WERI-Rb-1 (cell line): ENCODE measurements around the gene TAPT1.

Experiments used
- DNase-seq: peaks from one replicate; pipeline ENCODE4 v3.0.0-alpha.2; 2020
- H3K27ac ChIP-seq: fragments of 250-450 bp; sonication (Bioruptor Pico); 2 replicates; pipeline ENCODE4 v1.5.1; 2020; ENCODE audit warnings: mild to moderate bottlenecking, moderate library complexity
- H3K27me3 ChIP-seq: fragments of 250-450 bp; sonication (Bioruptor Pico); 2 replicates; pipeline ENCODE4 v1.5.1; 2021; ENCODE audit warnings: mild to moderate bottlenecking, low read depth, moderate library complexity; ENCODE audit not compliant: insufficient read depth, severe bottlenecking
- H3K36me3 ChIP-seq: fragments of 250-450 bp; sonication (Bioruptor Pico); 2 replicates; pipeline ENCODE4 v1.5.1; 2020; ENCODE audit warnings: mild to moderate bottlenecking, moderate library complexity
- H3K4me3 ChIP-seq: 2 replicates; pipeline ENCODE4 v1.5.1; 2011; ENCODE audit warnings: low read depth, mild to moderate bottlenecking, control low read depth, low read length
- H3K9me3 ChIP-seq: fragments of 250-450 bp; sonication (Bioruptor Pico); 2 replicates; pipeline ENCODE4 v1.5.1; 2021; ENCODE audit warnings: mild to moderate bottlenecking, moderate library complexity; ENCODE audit not compliant: severe bottlenecking
- CTCF ChIP-seq: IDR thresholded peaks from 2 replicates; pipeline ENCODE4 v1.5.1; 2011; ENCODE audit warnings: low read depth, mild to moderate bottlenecking, control low read depth, inconsistent platforms, low read length

The TAPT1 gene

GRCh38 chr4:16176621-16177020, 49.6 kb downstream of the TAPT1 start:
- no peak for TF ChIP-seq CTCF
- Histone ChIP-seq H3K9me3 (no peaks in the 10 kb centered on the region), H3K36me3 (peaks cover 20% of the 10 kb centered on the region), H3K27me3 (no peaks in the 10 kb centered on the region), H3K27ac (no peak overlapping the region), H3K4me3 (no peak overlapping the region)
- DNase-seq, result peak; percentile 33

- DNase-seq, result no peak
- Histone ChIP-seq H3K36me3 (peaks cover 42% of the 10 kb centered on the region), H3K27ac (no peak overlapping the region), H3K4me3 (no peak overlapping the region), H3K27me3 (no peaks in the 10 kb centered on the region), H3K9me3 (no peaks in the 10 kb centered on the region)
- no peak for TF ChIP-seq CTCF
Measured at GRCh38 chr4:16171831-16172230, 54.4 kb downstream of the TAPT1 start.

GRCh38 chr4:16169490-16169889, 56.8 kb downstream of the TAPT1 start:
- H3K27me3 ChIP-seq, result no peaks in the 10 kb centered on the region
- no peak overlapping the region for H3K4me3 ChIP-seq
- H3K9me3 ChIP-seq, result no peaks in the 10 kb centered on the region
- peaks cover 61% of the 10 kb centered on the region for H3K36me3 ChIP-seq
- H3K27ac ChIP-seq, result no peak overlapping the region
- no peak for TF ChIP-seq CTCF
- no peak for DNase-seq

- no peak for TF ChIP-seq CTCF
- Histone ChIP-seq H3K36me3 (peaks cover 64% of the 10 kb centered on the region), H3K27me3 (no peaks in the 10 kb centered on the region), H3K9me3 (no peaks in the 10 kb centered on the region), H3K4me3 (no peak overlapping the region), H3K27ac (no peak overlapping the region)
- DNase-seq, result no peak
Measured at GRCh38 chr4:16168710-16169388, 57.4 kb downstream of the TAPT1 start.

GRCh38 chr4:16168144-16168543, 58.1 kb downstream of the TAPT1 start:
- H3K36me3 ChIP-seq, result peaks cover 62% of the 10 kb centered on the region
- H3K27ac ChIP-seq, result no peak overlapping the region
- no peaks in the 10 kb centered on the region for H3K9me3 ChIP-seq

More at GRCh38 chr4:16168144-16168543, 58.1 kb downstream of the TAPT1 start:
- H3K4me3 ChIP-seq, result no peak overlapping the region
- no peak for TF ChIP-seq CTCF
- no peaks in the 10 kb centered on the region for H3K27me3 ChIP-seq
- DNase-seq, result no peak
